A549 (cell line): Measurements from ENCODE around the gene FOXO3.
A peak's percentile ranks its signal among the peaks of the same experiment; 100 is the strongest.

Source experiments
- CBX8 ChIP-seq: fragments of 200-600 bp; sonication (generic); IDR thresholded peaks from 2 replicates; pipeline ENCODE4 v1.6.1; 2016
- CEBPB ChIP-seq, 2 experiments: fragments of >200 bp in 1 of 2; sonication (Bioruptor Twin) in 1 of 2; formaldehyde crosslinking in 1 of 2; IDR thresholded peaks; 2 replicates each; pipeline ENCODE4 v1.6.1; 2012 to 2016
- CHD2 ChIP-seq: fragments of 150-350 bp; IDR thresholded peaks from 2 replicates; pipeline ENCODE4 v1.6.1; 2014; ENCODE audit warnings: low read length; ENCODE audit not compliant: partially characterized antibody
- CTCF ChIP-seq: fragments of >200 bp; sonication (Bioruptor Twin); formaldehyde crosslinking; IDR thresholded peaks from 3 replicates; pipeline ENCODE4 v1.5.1; 2016
- EP300 ChIP-seq, 2 experiments: fragments of >200 bp; sonication (Bioruptor Twin); formaldehyde crosslinking; IDR thresholded peaks; 2 replicates in 1 of 2; 3 replicates in 1 of 2; pipeline ENCODE4 v1.6.1; 2016 to 2017
- MAX ChIP-seq: IDR thresholded peaks from 2 replicates; pipeline ENCODE4 v1.6.1; 2012
- NR3C1 ChIP-seq: fragments of >200 bp; sonication (Bioruptor Twin); formaldehyde crosslinking; IDR thresholded peaks from 3 replicates; pipeline ENCODE4 v1.6.1; 2017
- POLR2A ChIP-seq: IDR thresholded peaks from 2 replicates; pipeline ENCODE4 v1.6.1; 2012; ENCODE audit warnings: mild to moderate bottlenecking, low read length
- REST ChIP-seq: fragments of 200-600 bp; sonication (generic); IDR thresholded peaks from 2 replicates; pipeline ENCODE4 v1.6.1; 2016; ENCODE audit warnings: antibody characterized with exemption, mild to moderate bottlenecking, moderate library complexity
- RFX5 ChIP-seq: fragments of 450-650 bp; IDR thresholded peaks from 2 replicates; pipeline ENCODE4 v1.7.1; 2014; ENCODE audit warnings: antibody characterized with exemption, mild to moderate bottlenecking, moderate library complexity
- TP53 ChIP-seq: fragments of 250-450 bp; sonication (Bioruptor Pico); IDR thresholded peaks from 2 replicates; pipeline ENCODE4 v1.5.0; 2021; ENCODE audit warnings: mild to moderate bottlenecking, moderate library complexity
- USF2 ChIP-seq: fragments of 450-650 bp; IDR thresholded peaks from 2 replicates; pipeline ENCODE4 v1.6.1; 2014; ENCODE audit warnings: antibody characterized with exemption
- ZFP36 ChIP-seq: fragments of 450-650 bp; IDR thresholded peaks from 2 replicates; pipeline ENCODE4 v1.6.1; 2014; ENCODE audit warnings: borderline replicate concordance; ENCODE audit not compliant: partially characterized antibody

DNA sequence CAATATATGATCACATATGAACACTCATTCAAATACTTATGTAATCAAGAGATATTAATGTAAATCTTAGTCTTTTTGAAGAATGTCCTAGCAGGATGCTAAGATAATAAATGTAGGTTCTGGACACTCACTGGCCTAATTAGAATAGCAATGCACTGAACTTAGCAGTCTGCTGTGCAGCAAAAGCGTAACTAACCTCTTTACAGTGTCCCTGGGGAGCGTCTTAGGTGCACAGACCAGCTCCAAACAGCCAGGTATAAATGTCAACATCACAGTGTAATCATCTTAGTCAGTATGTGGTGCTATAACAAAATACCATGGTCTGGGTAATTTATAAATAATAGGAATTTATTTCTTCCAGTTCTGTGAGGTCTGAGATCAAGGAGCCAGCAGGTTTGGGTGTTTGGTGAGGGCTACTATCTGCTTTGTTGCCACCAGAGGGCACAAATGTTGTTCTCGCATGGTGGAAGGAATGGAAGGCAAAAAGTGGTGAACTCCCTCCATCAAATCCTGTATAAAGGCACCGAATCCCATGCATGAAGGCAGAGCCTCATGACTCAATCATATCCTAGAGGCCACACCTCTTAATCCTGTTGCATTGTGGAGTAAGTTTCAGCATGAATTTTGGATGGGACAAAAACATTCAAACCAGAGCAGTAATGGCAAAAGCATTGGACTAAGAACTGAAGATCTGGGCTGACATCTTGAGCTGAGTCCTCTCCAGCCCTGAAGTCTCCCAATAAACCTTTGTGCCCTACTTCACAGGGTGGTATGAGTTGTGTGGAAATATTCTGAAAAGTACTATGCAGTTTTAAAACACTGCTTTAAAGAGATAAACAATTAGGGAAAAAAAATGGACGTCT, 41.8 kb upstream of the FOXO3 start:
- no peak for TF ChIP-seq CBX8
- peak; percentile 46 for TF ChIP-seq CTCF
- no peak for TF ChIP-seq POLR2A
- TF ChIP-seq REST = no peak
- no peak for TF ChIP-seq RFX5
- no peak for TF ChIP-seq CHD2
- TF ChIP-seq EP300 (IDR thresholded peaks at IDR 0.05) = no peak
- no peak for TF ChIP-seq MAX
- no peak for TF ChIP-seq NR3C1
- TF ChIP-seq TP53 = no peak
- TF ChIP-seq ZFP36 = no peak
- no peak for TF ChIP-seq USF2
- TF ChIP-seq CEBPB (IDR thresholded peaks at IDR 0.05) = no peak
